ENCODE data around the gene THOC7.

The THOC7 gene

GRCh38 chr3:63877737-63878393 lies 14.3 kb upstream of the THOC7 start:
- no peak for DNase-seq

DNA sequence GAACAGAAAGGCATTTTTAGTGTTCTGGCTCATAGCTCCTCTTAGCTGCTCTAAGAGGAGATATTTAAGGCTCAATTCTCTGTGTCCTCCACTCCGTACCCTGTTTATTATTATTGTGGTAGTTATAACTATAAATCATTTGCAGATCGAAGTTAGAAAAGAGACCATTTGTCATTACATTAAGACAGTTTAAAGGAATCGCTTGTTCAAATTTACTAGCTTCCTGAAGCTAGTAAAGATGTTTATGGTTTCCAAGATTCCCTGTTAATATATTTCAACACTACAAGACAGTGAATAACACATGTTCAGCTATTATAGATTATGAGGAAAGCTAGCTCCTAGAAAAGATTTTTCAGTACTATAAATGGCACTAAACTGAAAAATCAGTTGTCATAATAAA lies 12.7 kb upstream of the THOC7 start:
- no peak for DNase-seq

GRCh38 chr3:63875510-63875909 lies 11.9 kb upstream of the THOC7 start:
- no peak for DNase-seq

- DNase-seq = no peak
Measured at GRCh38 chr3:63874769-63875168, 11.2 kb upstream of the THOC7 start.

- DNase-seq = peak; percentile 0
Measured at GRCh38 chr3:63872135-63872924, 8.7 kb upstream of the THOC7 start.

GRCh38 chr3:63870615-63871005 lies 7.0 kb upstream of the THOC7 start:
- no peak for DNase-seq

GRCh38 chr3:63869940-63870614 lies 6.5 kb upstream of the THOC7 start:
- no peak for DNase-seq

DNA sequence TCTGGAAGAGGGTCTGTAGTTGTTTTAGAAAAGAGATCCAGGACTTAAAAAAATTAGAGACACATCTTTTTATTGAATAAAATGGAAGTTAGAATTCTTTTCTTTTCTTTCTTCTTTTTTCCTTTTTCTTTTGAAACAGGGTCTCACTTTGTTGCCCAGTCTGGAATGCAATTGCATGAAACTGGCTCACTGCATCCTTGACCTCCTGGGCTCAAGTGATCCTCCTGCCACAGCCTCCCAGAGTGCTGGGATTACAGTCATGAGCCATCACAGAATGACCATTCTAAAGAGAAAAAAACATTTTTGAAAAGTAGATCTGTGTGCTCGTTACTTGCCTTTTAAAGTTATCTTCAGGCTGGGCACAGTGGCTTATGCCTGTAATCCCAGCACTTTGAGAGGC lies 3.6 kb upstream of the THOC7 start:
- no peak for DNase-seq

- no peak for DNase-seq
Measured at GRCh38 chr3:63864965-63865327, 1.3 kb upstream of the THOC7 start.

DNA sequence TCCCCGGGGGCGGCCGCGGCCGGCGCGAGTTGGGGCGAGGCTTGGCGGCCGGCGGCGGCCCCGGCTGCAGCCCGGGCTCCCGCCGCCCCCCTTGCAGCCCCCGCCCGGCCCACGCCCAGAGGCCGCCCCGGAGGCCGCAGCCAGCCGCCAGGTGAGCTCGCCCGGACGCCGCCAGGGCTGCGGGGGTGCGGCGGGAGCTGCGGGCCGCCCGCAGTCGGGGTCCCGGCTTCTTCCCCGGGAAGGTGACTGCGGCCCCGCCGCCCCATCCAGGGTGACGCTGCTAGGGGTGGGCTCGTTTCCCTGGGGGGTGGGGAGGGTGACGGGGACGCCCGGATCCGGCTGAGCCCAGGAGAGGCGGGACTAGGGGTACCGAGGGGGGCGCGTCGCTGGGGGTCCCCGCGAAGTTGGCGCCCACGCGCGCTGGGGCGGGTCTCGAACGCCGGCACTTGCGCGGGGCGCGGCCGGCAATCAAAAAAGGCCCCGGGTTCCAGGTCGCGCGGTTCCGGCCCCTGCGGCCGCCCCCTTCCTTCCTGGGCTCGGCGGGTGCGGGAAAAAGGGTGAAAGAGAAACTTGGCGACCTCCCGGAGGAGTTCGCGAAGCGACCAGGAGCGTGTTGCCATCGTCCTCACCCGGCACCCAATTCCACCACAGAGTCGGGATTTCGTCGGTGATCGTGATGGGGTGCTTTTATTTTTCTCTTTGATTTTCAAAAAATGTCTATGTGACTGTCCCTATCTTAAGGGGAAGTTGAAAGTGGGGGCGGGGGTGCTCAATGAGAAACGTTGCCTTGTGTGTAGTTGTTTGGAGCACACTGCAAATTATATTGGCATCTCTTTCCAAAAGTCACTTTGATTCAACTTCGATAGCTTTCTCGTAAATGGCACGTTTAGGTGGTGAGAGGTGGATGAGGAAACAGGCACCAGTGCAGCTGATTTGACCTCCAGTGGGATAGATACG lies 681 bp upstream of the THOC7 start:
- peak; percentile 59 for DNase-seq

DNA sequence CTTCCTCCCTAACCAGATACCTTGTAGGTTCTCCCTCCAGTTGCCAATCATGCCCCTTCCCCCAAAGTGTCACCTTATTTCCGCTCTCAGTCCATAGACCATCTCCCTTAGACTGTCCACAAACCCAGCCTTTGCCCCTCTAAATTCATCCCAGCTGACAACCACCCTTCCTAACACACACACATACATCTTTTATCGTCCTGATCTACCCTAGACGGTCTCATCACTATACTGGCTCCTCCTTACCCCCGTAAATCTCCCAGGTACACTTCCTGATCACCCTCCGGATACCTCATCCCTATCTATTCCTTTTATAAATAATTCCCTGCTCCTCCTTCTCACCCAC lies 828 bp downstream of the THOC7 start:
- peak; percentile 20 for DNase-seq

DNA sequence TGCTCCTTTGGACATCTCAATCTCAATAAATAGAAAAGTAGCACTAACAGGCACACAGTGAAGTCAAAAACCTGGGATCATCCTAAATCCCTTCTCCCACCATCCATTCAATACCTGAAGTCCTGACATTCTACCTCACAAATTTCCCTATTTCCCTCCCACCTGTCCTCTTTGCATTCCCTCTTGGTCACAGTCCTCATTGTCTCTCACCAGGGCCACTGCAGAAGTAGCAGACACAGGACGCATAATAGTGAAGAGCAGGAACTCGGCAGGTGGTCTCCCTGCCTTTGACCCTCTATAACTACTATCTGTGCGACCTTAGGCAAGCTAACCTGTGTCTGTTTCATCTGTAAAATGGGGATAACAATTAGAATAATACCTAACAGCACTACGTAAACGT lies 2.3 kb downstream of the THOC7 start:
- DNase-seq = no peak

DNA sequence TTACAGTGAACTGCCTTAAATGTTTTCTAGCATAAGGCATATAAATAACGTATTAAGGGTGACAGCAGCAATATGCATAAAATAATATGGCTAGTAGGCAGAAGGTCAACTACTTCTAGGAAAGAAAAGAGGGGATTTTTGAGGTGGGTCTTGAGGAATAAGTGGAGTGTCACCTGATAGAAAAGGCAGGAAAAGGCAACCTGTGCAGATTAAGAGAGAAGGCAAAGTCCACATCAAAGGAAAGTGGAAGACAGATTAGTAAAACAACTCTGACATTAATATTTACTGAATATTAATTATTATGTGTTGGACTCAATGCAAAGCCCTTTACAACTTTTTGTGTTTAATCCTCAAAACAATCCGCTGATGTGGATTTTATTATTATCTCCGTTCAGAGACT lies 2.8 kb downstream of the THOC7 start:
- no peak for DNase-seq

DNA sequence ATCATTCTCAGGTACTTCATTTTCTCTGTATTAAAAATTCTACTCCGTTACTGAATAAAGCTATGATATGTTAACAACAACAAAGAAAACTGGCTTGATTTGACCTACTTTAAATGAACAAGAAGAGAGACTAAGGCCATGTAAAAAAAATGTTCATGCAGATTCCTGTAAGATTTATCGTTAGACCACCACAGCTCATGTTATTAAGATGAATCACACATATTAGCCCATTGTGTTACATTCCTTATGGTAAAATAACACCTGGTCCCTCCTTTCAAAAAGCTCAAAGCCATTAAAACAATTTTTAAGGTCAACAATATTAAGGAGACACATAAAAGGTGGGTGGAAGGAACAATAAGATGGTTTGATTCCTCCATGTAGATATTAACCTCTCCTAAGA lies 6.3 kb downstream of the THOC7 start:
- no peak for DNase-seq

GRCh38 chr3:63855333-63855940 lies 8.2 kb downstream of the THOC7 start:
- no peak for DNase-seq

DNA sequence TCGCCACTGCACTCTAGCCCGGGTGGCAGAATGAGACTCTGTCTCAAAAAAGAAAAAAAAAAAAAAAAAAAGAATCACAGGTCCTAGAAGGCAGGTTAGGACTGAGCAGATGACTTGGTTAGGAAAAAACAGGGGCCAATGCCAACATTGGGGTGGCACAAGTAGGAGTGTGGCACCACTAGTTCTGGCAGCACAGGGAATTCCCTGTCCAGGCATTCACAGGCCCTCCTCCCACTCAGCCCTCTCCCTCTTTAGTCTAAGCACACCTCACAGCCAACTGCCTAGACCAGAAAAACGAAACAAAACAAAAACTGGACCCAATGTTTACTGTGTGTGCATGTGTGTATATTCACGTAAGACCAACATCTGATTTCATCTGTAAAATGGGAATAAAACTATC lies 10.5 kb downstream of the THOC7 start:
- no peak for DNase-seq

- DNase-seq = no peak
Measured at GRCh38 chr3:63851287-63851686, 12.3 kb downstream of the THOC7 start.

GRCh38 chr3:63849175-63849574 lies 14.4 kb downstream of the THOC7 start:
- no peak for DNase-seq

DNA sequence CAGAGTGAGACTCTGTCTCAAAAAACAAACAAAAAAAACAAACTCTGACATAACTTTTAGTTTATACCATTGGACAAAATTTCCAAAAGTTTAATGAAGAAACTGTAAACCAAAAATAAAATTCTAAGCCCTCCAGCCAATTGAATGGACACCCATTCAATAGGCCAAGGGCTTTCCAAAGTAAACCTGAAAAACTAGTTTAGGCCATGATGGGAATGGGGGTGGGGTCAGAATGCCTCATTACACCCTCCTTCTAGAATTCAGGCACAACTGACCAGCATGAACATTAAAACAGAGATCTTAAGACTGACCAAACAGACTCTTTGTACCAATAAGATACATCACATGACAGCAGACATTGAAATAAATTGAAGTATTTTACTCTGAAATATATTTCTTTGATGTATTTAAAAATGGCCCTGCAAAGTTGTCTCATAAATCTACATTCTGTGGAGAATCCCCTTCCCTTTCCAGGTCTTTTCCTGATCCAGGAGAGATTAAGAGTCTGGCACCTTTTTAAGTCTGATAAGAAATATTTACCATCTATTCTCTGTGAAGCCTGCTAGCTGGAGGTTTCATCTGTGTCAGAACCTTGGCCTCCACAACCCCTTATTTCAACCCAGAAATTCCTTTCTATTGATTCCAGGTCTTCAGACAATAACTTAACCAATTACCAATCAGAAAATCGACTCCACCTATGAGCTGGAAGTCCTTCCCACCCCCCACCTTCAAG lies 15.7 kb downstream of the THOC7 start:
- peak; percentile 37 for DNase-seq

- no peak for DNase-seq
Measured at GRCh38 chr3:63845215-63845614, 18.4 kb downstream of the THOC7 start.

DNA sequence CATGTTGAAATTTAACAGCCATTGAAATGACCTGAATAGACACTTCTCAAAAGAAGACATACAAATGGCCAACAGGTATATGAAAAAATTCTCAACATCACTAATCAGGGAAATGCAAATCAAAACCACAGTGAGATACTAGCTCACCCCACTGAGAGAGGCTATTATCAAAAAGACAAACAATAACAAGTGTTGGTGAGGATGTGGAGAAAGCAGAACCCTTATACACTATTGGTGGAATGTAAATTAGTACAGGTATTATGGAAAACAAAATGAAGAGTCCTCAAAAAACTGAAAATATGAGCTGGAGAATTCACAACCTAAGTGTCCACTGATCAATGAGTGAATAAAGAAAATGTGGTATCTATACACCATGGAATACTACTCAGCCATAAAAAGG lies 21.5 kb downstream of the THOC7 start:
- no peak for DNase-seq

GRCh38 chr3:63841704-63842103 lies 21.9 kb downstream of the THOC7 start:
- DNase-seq = no peak
